NB4 (cell line): ENCODE data around the gene GCC1.

Experiments used
- POLR2A ChIP-seq: IDR thresholded peaks from 2 replicates; pipeline ENCODE4 v1.6.1; 2011; ENCODE audit warnings: mild to moderate bottlenecking; ENCODE audit not compliant: insufficient read length; ENCODE audit errors: extremely low read depth
- TF ChIP-seq, protein P1 (sequence below): IDR thresholded peaks from one replicate; pipeline ENCODE4 v1.5.1; 2012; ENCODE audit warnings: low read depth, low read length
- TF ChIP-seq, protein P2 (sequence below): IDR thresholded peaks from 2 replicates; pipeline ENCODE4 v1.6.1; 2011; ENCODE audit warnings: low read depth, low read length

DNA sequence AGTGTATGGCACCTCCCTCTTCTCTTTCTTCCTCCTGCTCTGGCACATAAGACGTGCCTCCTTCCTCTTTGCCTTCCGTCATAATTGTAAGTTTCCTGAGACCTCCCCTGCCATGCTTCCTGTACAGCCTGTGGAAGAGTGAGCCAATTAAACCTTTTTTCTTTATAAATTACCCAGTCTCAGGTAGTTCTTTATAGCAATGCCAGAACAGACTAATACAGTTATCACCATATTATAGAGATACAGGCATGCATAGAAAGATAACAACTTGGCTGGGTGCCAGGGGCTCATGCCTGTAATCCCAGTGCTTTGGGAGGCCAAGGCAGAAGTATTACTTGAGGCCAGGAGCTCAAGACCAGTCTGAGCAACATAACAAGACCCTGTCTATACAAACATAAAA lies 53.2 kb downstream of the GCC1 start:
- TF ChIP-seq, protein P1, sequence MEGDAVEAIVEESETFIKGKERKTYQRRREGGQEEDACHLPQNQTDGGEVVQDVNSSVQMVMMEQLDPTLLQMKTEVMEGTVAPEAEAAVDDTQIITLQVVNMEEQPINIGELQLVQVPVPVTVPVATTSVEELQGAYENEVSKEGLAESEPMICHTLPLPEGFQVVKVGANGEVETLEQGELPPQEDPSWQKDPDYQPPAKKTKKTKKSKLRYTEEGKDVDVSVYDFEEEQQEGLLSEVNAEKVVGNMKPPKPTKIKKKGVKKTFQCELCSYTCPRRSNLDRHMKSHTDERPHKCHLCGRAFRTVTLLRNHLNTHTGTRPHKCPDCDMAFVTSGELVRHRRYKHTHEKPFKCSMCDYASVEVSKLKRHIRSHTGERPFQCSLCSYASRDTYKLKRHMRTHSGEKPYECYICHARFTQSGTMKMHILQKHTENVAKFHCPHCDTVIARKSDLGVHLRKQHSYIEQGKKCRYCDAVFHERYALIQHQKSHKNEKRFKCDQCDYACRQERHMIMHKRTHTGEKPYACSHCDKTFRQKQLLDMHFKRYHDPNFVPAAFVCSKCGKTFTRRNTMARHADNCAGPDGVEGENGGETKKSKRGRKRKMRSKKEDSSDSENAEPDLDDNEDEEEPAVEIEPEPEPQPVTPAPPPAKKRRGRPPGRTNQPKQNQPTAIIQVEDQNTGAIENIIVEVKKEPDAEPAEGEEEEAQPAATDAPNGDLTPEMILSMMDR = no peak
- TF ChIP-seq POLR2A = no peak
- TF ChIP-seq, protein P2, sequence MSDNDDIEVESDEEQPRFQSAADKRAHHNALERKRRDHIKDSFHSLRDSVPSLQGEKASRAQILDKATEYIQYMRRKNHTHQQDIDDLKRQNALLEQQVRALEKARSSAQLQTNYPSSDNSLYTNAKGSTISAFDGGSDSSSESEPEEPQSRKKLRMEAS = no peak
